ENCODE results near the gene GPANK1.

DNA sequence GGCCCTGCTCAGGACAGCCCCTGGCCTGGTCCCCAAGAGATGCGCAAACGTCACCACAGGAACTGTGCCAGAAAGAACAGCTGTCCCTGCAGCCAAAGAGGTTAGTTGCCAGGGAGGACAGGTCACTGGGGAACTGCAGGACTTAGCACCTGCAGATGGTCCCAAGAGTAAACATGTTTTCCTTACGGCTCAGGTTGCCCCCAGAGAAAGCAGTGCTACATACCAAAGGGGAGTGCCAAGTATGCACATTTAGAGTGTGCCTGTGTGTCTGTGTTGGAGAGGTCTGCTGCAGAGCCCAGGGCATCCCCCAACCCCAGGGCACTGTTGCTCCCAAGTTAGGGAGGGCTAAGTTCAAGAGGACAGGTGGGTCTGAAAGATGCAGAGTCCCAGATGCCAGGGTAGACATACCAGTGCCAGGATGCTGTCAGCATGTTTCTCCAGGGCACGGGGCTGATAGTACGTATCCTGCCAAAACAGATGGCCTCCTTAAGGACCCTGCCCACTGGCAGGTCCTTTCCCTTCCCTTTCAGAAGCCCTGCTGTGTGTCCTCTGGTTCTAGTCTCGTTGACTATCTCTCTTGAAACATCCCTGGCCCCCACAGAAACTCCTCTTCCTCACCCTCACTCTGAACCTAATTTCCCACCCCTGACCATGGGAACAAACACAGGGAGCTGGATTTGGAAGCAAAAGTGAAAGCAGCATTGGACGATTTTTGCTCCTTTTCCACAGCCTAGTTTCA, 37.0 kb upstream of the GPANK1 start:
- TF ChIP-seq, protein P1, sequence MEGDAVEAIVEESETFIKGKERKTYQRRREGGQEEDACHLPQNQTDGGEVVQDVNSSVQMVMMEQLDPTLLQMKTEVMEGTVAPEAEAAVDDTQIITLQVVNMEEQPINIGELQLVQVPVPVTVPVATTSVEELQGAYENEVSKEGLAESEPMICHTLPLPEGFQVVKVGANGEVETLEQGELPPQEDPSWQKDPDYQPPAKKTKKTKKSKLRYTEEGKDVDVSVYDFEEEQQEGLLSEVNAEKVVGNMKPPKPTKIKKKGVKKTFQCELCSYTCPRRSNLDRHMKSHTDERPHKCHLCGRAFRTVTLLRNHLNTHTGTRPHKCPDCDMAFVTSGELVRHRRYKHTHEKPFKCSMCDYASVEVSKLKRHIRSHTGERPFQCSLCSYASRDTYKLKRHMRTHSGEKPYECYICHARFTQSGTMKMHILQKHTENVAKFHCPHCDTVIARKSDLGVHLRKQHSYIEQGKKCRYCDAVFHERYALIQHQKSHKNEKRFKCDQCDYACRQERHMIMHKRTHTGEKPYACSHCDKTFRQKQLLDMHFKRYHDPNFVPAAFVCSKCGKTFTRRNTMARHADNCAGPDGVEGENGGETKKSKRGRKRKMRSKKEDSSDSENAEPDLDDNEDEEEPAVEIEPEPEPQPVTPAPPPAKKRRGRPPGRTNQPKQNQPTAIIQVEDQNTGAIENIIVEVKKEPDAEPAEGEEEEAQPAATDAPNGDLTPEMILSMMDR (IDR thresholded peaks at IDR 0.05) = no peak
- TF ChIP-seq ZFX (IDR thresholded peaks at IDR 0.05; ENCODE audit: borderline replicate concordance) = no peak

All from 22Rv1 (cell line).